Kidney epithelial cell (primary cell): Measurements from ENCODE around the gene ERCC3. TPM values are rescaled to one million over a fixed set of nuclear protein-coding genes. Genes with fewer than 3 reads are reported as not detected.

Source experiments
- DNase-seq: peaks from one replicate; pipeline ENCODE4 v3.0.0-alpha.2; 2010; ENCODE audit warnings: low read depth
- H3K27me3 ChIP-seq: 2 replicates; pipeline ENCODE4 v1.6.0; 2011; ENCODE audit warnings: low read length; ENCODE audit not compliant: control insufficient read depth, insufficient read depth
- H3K36me3 ChIP-seq: 2 replicates; pipeline ENCODE4 v1.5.1; 2011; ENCODE audit warnings: low read length; ENCODE audit not compliant: control insufficient read depth, insufficient read depth
- H3K4me3 ChIP-seq: 2 replicates; pipeline ENCODE4 v1.5.1; 2011; ENCODE audit warnings: low read depth, mild to moderate bottlenecking, control low read depth, low read length
- CTCF ChIP-seq: IDR thresholded peaks from 2 replicates; pipeline ENCODE4 v1.5.1; 2011; ENCODE audit warnings: mild to moderate bottlenecking, moderate library complexity, low read length, control low read depth, inconsistent platforms; ENCODE audit not compliant: insufficient read depth, poor library complexity, severe bottlenecking
- total RNA-seq: library from RNA; depleted of rRNA; stranded (reverse); fragments of >200 nt; gene quantifications from 2 replicates; pipeline ENCODE4 v1.2.3, GENCODE V29; 2015

Gene ERCC3
- total RNA-seq, 1 donor from 2014 or later, result 31.5 TPM

GRCh38 chr2:127314193-127314988 lies 20.4 kb upstream of the ERCC3 start:
- no peak for TF ChIP-seq CTCF
- Histone ChIP-seq H3K36me3 (peaks cover 1% of the 10 kb centered on the region), H3K4me3 (no peak overlapping the region), H3K27me3 (no peaks in the 10 kb centered on the region)
- no peak for DNase-seq

GRCh38 chr2:127313406-127313805 lies 19.5 kb upstream of the ERCC3 start:
- no peak for TF ChIP-seq CTCF
- Histone ChIP-seq H3K36me3 (peaks cover 1% of the 10 kb centered on the region), H3K4me3 (no peak overlapping the region), H3K27me3 (no peaks in the 10 kb centered on the region)
- DNase-seq, result no peak

GRCh38 chr2:127310980-127311379 lies 17.0 kb upstream of the ERCC3 start:
- no peak for TF ChIP-seq CTCF
- Histone ChIP-seq H3K27me3 (no peaks in the 10 kb centered on the region), H3K4me3 (no peak overlapping the region), H3K36me3 (peaks cover 1% of the 10 kb centered on the region)
- DNase-seq, result no peak

- H3K36me3 ChIP-seq, result peaks cover 1% of the 10 kb centered on the region
- no peak for TF ChIP-seq CTCF
- no peaks in the 10 kb centered on the region for H3K27me3 ChIP-seq
- DNase-seq, result no peak
- H3K4me3 ChIP-seq, result no peak overlapping the region
Observed at GRCh38 chr2:127309468-127309867, 15.5 kb upstream of the ERCC3 start.

GRCh38 chr2:127308586-127309138 lies 14.7 kb upstream of the ERCC3 start:
- no peak for TF ChIP-seq CTCF
- no peaks in the 10 kb centered on the region for H3K36me3 ChIP-seq

More at GRCh38 chr2:127308586-127309138, 14.7 kb upstream of the ERCC3 start:
- no peaks in the 10 kb centered on the region for H3K27me3 ChIP-seq
- no peak overlapping the region for H3K4me3 ChIP-seq
- no peak for DNase-seq
